Measurements from ENCODE around the gene RAC2. TPM values are rescaled to one million over a fixed set of nuclear protein-coding genes. Genes with fewer than 3 reads are reported as not detected.

The RAC2 gene
- total RNA-seq, 2 donors from 2014 or later = 20.9 to 22.6 TPM

GRCh38 chr22:37199103-37199759, 44.8 kb downstream of the RAC2 start:
- ATAC-seq = peak; percentile 81
- intact Hi-C loops (cut with DNase I, micrococcal nuclease) = no loop called here

GRCh38 chr22:37198258-37199102, 45.6 kb downstream of the RAC2 start:
- intact Hi-C loops (cut with DNase I, micrococcal nuclease) = no loop called here

More at GRCh38 chr22:37199103-37199759, 44.8 kb downstream of the RAC2 start:
- DNase-seq = peak; percentile 97 to 99

GRCh38 chr22:37197451-37198257, 46.4 kb downstream of the RAC2 start:
- ATAC-seq = peak; percentile 2
- DNase-seq = peak; percentile 66 to 75
- intact Hi-C loops (cut with DNase I, micrococcal nuclease) = no loop called here

More at GRCh38 chr22:37198258-37199102, 45.6 kb downstream of the RAC2 start:
- peak; percentile 80 to 96 for DNase-seq
- ATAC-seq = peak; percentile 55

- peak; percentile 86 to 91 for DNase-seq
- intact Hi-C loops (cut with DNase I, micrococcal nuclease) = no loop called here
- peak; percentile 64 for ATAC-seq
These were observed 47.3 kb downstream of the RAC2 start for GRCh38 chr22:37196539-37197450.

- intact Hi-C loops (cut with DNase I, micrococcal nuclease) = no loop called here
- no peak for DNase-seq
- ATAC-seq = no peak
These were observed 48.1 kb downstream of the RAC2 start for GRCh38 chr22:37195921-37196320.

GRCh38 chr22:37194750-37195149, 49.3 kb downstream of the RAC2 start:
- intact Hi-C loops (cut with DNase I, micrococcal nuclease) = no loop called here
- DNase-seq = no peak
- no peak for ATAC-seq

- intact Hi-C loops (cut with DNase I, micrococcal nuclease) = no loop called here
- ATAC-seq (peak; percentile 30), DNase-seq (peak in 1 of 2 donors; percentile 42)
These were observed 50.4 kb downstream of the RAC2 start for GRCh38 chr22:37193629-37194191.

- DNase-seq (peak in 1 of 2 donors; percentile 26), ATAC-seq (no peak)
- intact Hi-C loops (cut with DNase I, micrococcal nuclease) = no loop called here
These were observed 51.3 kb downstream of the RAC2 start for GRCh38 chr22:37192741-37193140.

GRCh38 chr22:37192204-37192603, 51.9 kb downstream of the RAC2 start:
- ATAC-seq (no peak), DNase-seq (no peak)
- intact Hi-C loops (cut with DNase I, micrococcal nuclease) = no loop called here

GRCh38 chr22:37190262-37190780, 53.7 kb downstream of the RAC2 start:
- intact Hi-C loops (cut with DNase I, micrococcal nuclease) = no loop called here
- no peak for ATAC-seq
- DNase-seq = no peak

- intact Hi-C loops (cut with DNase I, micrococcal nuclease) = no loop called here
- ATAC-seq (no peak), DNase-seq (no peak)
These were observed 55.1 kb downstream of the RAC2 start for GRCh38 chr22:37188901-37189466.

- DNase-seq (peak in 1 of 2 donors; percentile 58), ATAC-seq (peak; percentile 63)
- intact Hi-C loops (cut with DNase I, micrococcal nuclease) = no loop called here
These were observed 55.9 kb downstream of the RAC2 start, which contains the start of gene C1QTNF6 for GRCh38 chr22:37187891-37188761. C1QTNF6 (minus strand) TSS chr22:37188247; CDS start chr22:37188213, 34 bp downstream.

- intact Hi-C loops (cut with DNase I, micrococcal nuclease) = no loop called here
- ATAC-seq = peak; percentile 67
- peak; percentile 60 to 62 for DNase-seq
These were observed 56.5 kb downstream of the RAC2 start for GRCh38 chr22:37187552-37187890.

GRCh38 chr22:37186997-37187522, 57.0 kb downstream of the RAC2 start:
- peak; percentile 30 for ATAC-seq
- intact Hi-C loops (cut with DNase I, micrococcal nuclease) = no loop called here
- no peak for DNase-seq

- DNase-seq = no peak
- ATAC-seq = peak; percentile 52
- intact Hi-C loops (cut with DNase I, micrococcal nuclease) = no loop called here
These were observed 57.7 kb downstream of the RAC2 start for GRCh38 chr22:37186228-37186996.
